ENCODE results near the gene PCDHA12.

DNA sequence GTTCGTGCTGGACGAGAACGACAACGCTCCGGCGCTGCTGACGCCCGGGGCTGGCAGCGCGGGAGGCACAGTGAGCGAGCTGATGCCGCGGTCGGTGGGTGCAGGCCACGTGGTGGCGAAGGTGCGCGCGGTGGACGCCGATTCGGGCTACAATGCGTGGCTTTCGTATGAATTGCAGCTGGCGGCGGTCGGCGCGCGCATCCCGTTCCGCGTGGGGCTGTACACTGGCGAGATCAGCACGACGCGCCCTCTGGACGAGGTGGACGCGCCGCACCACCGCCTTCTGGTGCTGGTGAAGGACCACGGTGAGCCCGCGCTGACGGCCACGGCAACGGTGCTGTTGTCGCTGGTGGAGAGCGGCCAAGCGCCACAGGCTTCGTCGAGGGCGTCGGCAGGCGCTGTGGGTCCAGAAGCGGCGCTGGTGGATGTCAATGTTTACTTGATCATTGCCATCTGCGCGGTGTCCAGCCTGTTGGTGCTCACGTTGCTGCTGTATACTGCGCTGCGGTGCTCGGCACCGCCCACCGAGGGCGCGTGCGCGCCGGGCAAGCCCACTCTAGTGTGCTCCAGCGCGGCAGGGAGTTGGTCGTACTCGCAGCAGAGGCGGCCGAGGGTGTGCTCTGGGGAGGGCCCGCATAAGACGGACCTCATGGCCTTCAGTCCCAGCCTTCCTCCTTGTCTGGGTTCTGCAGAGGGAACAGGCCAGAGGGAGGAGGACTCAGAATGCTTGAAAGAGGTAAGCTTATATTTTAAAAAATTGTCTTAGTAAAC lies 9.0 kb downstream of the PCDHA12 start:
- TF ChIP-seq, protein P1, sequence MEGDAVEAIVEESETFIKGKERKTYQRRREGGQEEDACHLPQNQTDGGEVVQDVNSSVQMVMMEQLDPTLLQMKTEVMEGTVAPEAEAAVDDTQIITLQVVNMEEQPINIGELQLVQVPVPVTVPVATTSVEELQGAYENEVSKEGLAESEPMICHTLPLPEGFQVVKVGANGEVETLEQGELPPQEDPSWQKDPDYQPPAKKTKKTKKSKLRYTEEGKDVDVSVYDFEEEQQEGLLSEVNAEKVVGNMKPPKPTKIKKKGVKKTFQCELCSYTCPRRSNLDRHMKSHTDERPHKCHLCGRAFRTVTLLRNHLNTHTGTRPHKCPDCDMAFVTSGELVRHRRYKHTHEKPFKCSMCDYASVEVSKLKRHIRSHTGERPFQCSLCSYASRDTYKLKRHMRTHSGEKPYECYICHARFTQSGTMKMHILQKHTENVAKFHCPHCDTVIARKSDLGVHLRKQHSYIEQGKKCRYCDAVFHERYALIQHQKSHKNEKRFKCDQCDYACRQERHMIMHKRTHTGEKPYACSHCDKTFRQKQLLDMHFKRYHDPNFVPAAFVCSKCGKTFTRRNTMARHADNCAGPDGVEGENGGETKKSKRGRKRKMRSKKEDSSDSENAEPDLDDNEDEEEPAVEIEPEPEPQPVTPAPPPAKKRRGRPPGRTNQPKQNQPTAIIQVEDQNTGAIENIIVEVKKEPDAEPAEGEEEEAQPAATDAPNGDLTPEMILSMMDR (IDR thresholded peaks at IDR 0.05; ENCODE audit: poor library complexity), result no peak
- TF ChIP-seq EZH2phosphoT487 (IDR thresholded peaks at IDR 0.05; ENCODE audit: low read depth, severe bottlenecking, unreplicated experiment) (no peak), EZH2 (IDR thresholded peaks at IDR 0.05; ENCODE audit: borderline replicate concordance) (no peak)
